ENCODE data around the gene CNN1.

- TF ChIP-seq, protein P1, sequence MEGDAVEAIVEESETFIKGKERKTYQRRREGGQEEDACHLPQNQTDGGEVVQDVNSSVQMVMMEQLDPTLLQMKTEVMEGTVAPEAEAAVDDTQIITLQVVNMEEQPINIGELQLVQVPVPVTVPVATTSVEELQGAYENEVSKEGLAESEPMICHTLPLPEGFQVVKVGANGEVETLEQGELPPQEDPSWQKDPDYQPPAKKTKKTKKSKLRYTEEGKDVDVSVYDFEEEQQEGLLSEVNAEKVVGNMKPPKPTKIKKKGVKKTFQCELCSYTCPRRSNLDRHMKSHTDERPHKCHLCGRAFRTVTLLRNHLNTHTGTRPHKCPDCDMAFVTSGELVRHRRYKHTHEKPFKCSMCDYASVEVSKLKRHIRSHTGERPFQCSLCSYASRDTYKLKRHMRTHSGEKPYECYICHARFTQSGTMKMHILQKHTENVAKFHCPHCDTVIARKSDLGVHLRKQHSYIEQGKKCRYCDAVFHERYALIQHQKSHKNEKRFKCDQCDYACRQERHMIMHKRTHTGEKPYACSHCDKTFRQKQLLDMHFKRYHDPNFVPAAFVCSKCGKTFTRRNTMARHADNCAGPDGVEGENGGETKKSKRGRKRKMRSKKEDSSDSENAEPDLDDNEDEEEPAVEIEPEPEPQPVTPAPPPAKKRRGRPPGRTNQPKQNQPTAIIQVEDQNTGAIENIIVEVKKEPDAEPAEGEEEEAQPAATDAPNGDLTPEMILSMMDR (IDR thresholded peaks at IDR 0.05) = no peak
- no peak for TF ChIP-seq POLR2A (IDR thresholded peaks at IDR 0.05)
Observed at GRCh38 chr19:11598746-11599145, 60.1 kb downstream of the CNN1 start.

Data from heart left ventricle (tissue), 13 donors.